ENCODE results near the gene GMFB.

GMFB gene

GRCh38 chr14:54425537-54426274, 63.1 kb downstream of the GMFB start:
- no peak for DNase-seq (ENCODE audit: low spot score)

DNA sequence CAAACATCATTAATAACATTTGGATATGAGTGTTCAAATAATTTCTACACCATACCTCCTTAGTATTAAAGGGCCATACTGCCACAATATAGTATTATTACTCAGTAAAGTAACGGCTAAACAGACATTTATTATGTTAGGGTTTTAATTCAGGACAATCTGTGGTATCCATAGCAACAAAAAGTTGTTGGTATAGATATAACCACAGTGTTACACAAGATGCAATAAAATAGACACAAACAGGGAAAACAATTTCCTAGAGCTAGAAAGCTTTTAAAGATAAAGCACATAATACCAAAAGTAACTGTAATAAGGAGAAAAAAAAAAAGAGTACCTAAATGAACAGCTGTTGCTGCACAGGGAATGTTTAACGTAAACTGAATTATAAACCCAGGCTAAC, 63.7 kb downstream of the GMFB start:
- no peak for DNase-seq (ENCODE audit: low spot score)

All from cerebellar cortex (tissue), 1 donor.